Testis (tissue), 3 donors: ENCODE data around the gene GNA12. TPM values are rescaled to one million over a fixed set of nuclear protein-coding genes. Genes with fewer than 3 reads are reported as not detected.

Source experiments
- DNase-seq: peaks from one replicate; pipeline ENCODE4 v3.0.0-alpha.2; 2019
- H3K27ac ChIP-seq, 2 donors: fragments of 200-600 bp; sonication (generic); one replicate each; pipeline ENCODE4 v1.5.1; 2019
- H3K27me3 ChIP-seq: fragments of 200-600 bp; sonication (generic); one replicate; pipeline ENCODE4 v1.5.1; 2019
- H3K36me3 ChIP-seq: fragments of 200-600 bp; sonication (generic); one replicate; pipeline ENCODE4 v1.5.1; 2017; ENCODE audit warnings: low read depth; ENCODE audit errors: missing control alignments
- H3K4me1 ChIP-seq: fragments of 200-600 bp; sonication (generic); one replicate; pipeline ENCODE4 v1.5.1; 2019
- H3K4me3 ChIP-seq, 2 donors: fragments of 200-600 bp; sonication (generic); one replicate each; pipeline ENCODE4 v1.5.1; 2017 to 2019
- H3K9me3 ChIP-seq: fragments of 200-600 bp; sonication (generic); one replicate; pipeline ENCODE4 v1.5.1; 2017
- POLR2A ChIP-seq: fragments of 450-650 bp; IDR thresholded peaks from one replicate; pipeline ENCODE4 v1.6.1; 2017; ENCODE audit warnings: antibody characterized with exemption, mild to moderate bottlenecking, moderate library complexity
- WGBS, 2 donors: methylation state at CpG; one replicate each; pipeline ENCODE4 v1.1.5; 2018; 5-methylcytosine and 5-hydroxymethylcytosine counted together
- intact Hi-C: fragments of 100-400 bp; cut with DNase I; formaldehyde crosslinking; loops from one replicate; pipeline ENCODE4 v1.15.1; 2023; ENCODE audit warnings: low total_unique reads
- polyA plus RNA-seq: library from polyadenylated mRNA; stranded (reverse); fragments of 350-450 nt; fragmentation: Illumina TruSeq; extraction: RNeasy Lipid Tissue Mini Kit (QIAGEN cat#74804); gene quantifications from one replicate; pipeline ENCODE4 v1.2.3, GENCODE V29; 2014; ENCODE audit warnings: low read depth, low replicate concordance; ENCODE audit not compliant: insufficient read depth
- total RNA-seq, 2 donors: library from RNA; depleted of rRNA; stranded (reverse); fragments of >200 nt; gene quantifications; one replicate each; pipeline ENCODE4 v1.2.3, GENCODE V29; 2016
- TF ChIP-seq, protein P1 (sequence below), 3 experiments: fragments of 450-650 bp in 2 of 3; fragments of 200-600 bp in 1 of 3; sonication (generic) in 1 of 3; IDR thresholded peaks; one replicate each; pipeline ENCODE4 v1.5.1; 2016 to 2019; ENCODE audit warnings: antibody characterized with exemption in 3 of 3, mild to moderate bottlenecking in 2 of 3, moderate library complexity in 1 of 3

The GNA12 gene
- total and polyA plus RNA-seq, 3 donors from 2014 or later = 50.0 to 69.6 (median 53.2) TPM

GRCh38 chr7:2708041-2708440 is 136.1 kb downstream of the GNA12 start:
- Histone ChIP-seq H3K4me1 (no peaks in the 10 kb centered on the region), H3K36me3 (no peaks in the 10 kb centered on the region), H3K4me3 (no peak overlapping the region), H3K27ac (no peak overlapping the region), H3K9me3 (no peaks in the 10 kb centered on the region), H3K27me3 (no peaks in the 10 kb centered on the region)
- no peak for DNase-seq
- WGBS, 2 donors = 95% methylated on average over 10 of the region's 10 CpGs; no CpG with 5 or more reads in 1 of the 2 donors
- intact Hi-C loops = no loop called here
- TF ChIP-seq, protein P1, sequence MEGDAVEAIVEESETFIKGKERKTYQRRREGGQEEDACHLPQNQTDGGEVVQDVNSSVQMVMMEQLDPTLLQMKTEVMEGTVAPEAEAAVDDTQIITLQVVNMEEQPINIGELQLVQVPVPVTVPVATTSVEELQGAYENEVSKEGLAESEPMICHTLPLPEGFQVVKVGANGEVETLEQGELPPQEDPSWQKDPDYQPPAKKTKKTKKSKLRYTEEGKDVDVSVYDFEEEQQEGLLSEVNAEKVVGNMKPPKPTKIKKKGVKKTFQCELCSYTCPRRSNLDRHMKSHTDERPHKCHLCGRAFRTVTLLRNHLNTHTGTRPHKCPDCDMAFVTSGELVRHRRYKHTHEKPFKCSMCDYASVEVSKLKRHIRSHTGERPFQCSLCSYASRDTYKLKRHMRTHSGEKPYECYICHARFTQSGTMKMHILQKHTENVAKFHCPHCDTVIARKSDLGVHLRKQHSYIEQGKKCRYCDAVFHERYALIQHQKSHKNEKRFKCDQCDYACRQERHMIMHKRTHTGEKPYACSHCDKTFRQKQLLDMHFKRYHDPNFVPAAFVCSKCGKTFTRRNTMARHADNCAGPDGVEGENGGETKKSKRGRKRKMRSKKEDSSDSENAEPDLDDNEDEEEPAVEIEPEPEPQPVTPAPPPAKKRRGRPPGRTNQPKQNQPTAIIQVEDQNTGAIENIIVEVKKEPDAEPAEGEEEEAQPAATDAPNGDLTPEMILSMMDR (IDR thresholded peaks at IDR 0.05) = no peak
- no peak for TF ChIP-seq POLR2A

- WGBS, 2 donors = 84% methylated on average over 8 of the region's 8 CpGs
- H3K4me3 ChIP-seq = no peak overlapping the region
- intact Hi-C loops = no loop called here
- TF ChIP-seq, protein P1 (IDR thresholded peaks at IDR 0.05) = no peak
- no peak for TF ChIP-seq POLR2A
- no peak for DNase-seq
- no peaks in the 10 kb centered on the region for H3K36me3 ChIP-seq
- no peaks in the 10 kb centered on the region for H3K27me3 ChIP-seq
- no peaks in the 10 kb centered on the region for H3K4me1 ChIP-seq
- no peaks in the 10 kb centered on the region for H3K9me3 ChIP-seq
- H3K27ac ChIP-seq = no peak overlapping the region
Observed at GRCh38 chr7:2707481-2707880, 136.6 kb downstream of the GNA12 start.

- Histone ChIP-seq H3K9me3 (no peaks in the 10 kb centered on the region), H3K4me3 (no peak overlapping the region), H3K27ac (no peak overlapping the region), H3K4me1 (no peaks in the 10 kb centered on the region), H3K27me3 (no peaks in the 10 kb centered on the region), H3K36me3 (no peaks in the 10 kb centered on the region)
- no peak for TF ChIP-seq POLR2A
- TF ChIP-seq, protein P1 (IDR thresholded peaks at IDR 0.05) = no peak
- intact Hi-C loops = no loop called here
- no peak for DNase-seq
- WGBS, 2 donors = 80 to 89% methylated on average over 3 to 6 of the region's 6 CpGs
Observed at GRCh38 chr7:2706685-2707126, 137.4 kb downstream of the GNA12 start.

DNA sequence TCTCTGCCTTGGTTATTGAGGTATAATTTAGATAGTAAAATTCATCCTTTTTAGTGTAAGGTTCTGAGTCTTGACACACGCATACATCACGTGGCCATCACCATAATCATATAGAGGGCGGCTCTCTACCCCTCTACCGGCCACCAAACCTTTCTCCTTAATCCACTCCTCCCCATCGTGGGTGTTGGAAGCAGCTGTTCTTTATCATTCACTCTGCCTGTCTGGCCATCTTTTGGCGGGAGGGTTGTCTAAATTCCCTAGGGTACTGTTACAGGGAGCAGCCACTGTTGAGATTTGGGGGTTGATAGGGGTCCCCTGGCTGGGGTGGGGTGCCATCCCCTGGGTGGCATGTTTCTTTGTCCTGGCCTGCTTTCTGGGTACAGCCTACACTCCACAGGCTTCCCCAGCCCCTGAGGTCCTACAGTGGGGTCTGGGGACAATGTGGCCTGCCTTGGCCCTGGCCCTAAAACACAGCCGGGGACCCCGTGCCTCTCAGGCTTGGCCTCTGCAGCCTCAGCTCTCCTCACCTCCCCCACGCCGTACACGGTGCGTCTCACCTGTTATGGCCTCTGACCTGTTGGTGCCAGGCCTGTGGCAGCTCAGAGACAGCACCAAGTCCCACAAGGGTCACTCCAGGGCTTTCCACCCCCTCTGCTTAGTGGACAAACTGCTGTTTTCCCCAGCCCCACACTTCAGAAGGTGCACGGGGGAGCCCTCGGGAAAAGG is 138.6 kb downstream of the GNA12 start:
- no peak for DNase-seq
- Histone ChIP-seq H3K4me3 (no peak overlapping the region), H3K27ac (no peak overlapping the region), H3K4me1 (no peaks in the 10 kb centered on the region), H3K9me3 (no peaks in the 10 kb centered on the region), H3K27me3 (no peaks in the 10 kb centered on the region), H3K36me3 (no peaks in the 10 kb centered on the region)
- WGBS, 2 donors = 79 to 86% methylated on average over 10 to 14 of the region's 14 CpGs
- TF ChIP-seq POLR2A = no peak
- TF ChIP-seq, protein P1 (IDR thresholded peaks at IDR 0.05) = no peak
- intact Hi-C loops = no loop called here

- no peaks in the 10 kb centered on the region for H3K36me3 ChIP-seq
- TF ChIP-seq POLR2A = no peak
- TF ChIP-seq, protein P1 (IDR thresholded peaks at IDR 0.05) = no peak
- DNase-seq = no peak
- H3K4me3 ChIP-seq = no peak overlapping the region
- H3K9me3 ChIP-seq = no peaks in the 10 kb centered on the region
- no peaks in the 10 kb centered on the region for H3K27me3 ChIP-seq
- H3K27ac ChIP-seq = no peak overlapping the region
- WGBS, 2 donors = 89 to 97% methylated on average over 13 to 20 of the region's 22 CpGs
- intact Hi-C loops = no loop called here
- no peaks in the 10 kb centered on the region for H3K4me1 ChIP-seq
Observed at GRCh38 chr7:2702594-2702957, 141.5 kb downstream of the GNA12 start.
